NAMALWA (cell line): ENCODE results near the gene RPGRIP1L.
A peak's percentile ranks its signal among the peaks of the same experiment; 100 is the strongest.

ENCODE experiments used
- DNase-seq: peaks from one replicate; pipeline ENCODE4 v3.0.0-alpha.2; 2015; ENCODE audit warnings: low spot score

Gene RPGRIP1L

GRCh38 chr16:53600616-53601015 is 103.0 kb downstream of the RPGRIP1L start:
- no peak for DNase-seq

- no peak for DNase-seq
These were observed 103.5 kb downstream of the RPGRIP1L start for GRCh38 chr16:53600126-53600525.

GRCh38 chr16:53599548-53599947 is 104.1 kb downstream of the RPGRIP1L start:
- no peak for DNase-seq

GRCh38 chr16:53598511-53599275 is 105.0 kb downstream of the RPGRIP1L start:
- DNase-seq: no peak

- no peak for DNase-seq
These were observed 105.9 kb downstream of the RPGRIP1L start for GRCh38 chr16:53597776-53598175.

GRCh38 chr16:53588081-53588648 is 115.5 kb downstream of the RPGRIP1L start:
- DNase-seq: no peak

- DNase-seq: no peak
These were observed 120.3 kb downstream of the RPGRIP1L start for GRCh38 chr16:53583401-53583800.

- DNase-seq: no peak
These were observed 121.9 kb downstream of the RPGRIP1L start for GRCh38 chr16:53581784-53582183.

GRCh38 chr16:53580038-53580802 is 123.4 kb downstream of the RPGRIP1L start:
- DNase-seq: no peak

GRCh38 chr16:53576904-53577303 is 126.8 kb downstream of the RPGRIP1L start:
- DNase-seq: no peak

GRCh38 chr16:53576210-53576609 is 127.4 kb downstream of the RPGRIP1L start:
- DNase-seq: no peak

- DNase-seq: no peak
These were observed 131.9 kb downstream of the RPGRIP1L start for GRCh38 chr16:53571763-53572162.

GRCh38 chr16:53566552-53567245 is 137.0 kb downstream of the RPGRIP1L start:
- DNase-seq: no peak

GRCh38 chr16:53565296-53565863 is 138.3 kb downstream of the RPGRIP1L start:
- DNase-seq: no peak

- DNase-seq: no peak
These were observed 140.2 kb downstream of the RPGRIP1L start for GRCh38 chr16:53563426-53563825.

- DNase-seq: no peak
These were observed 142.4 kb downstream of the RPGRIP1L start for GRCh38 chr16:53561101-53561888.

GRCh38 chr16:53559270-53559951 is 144.2 kb downstream of the RPGRIP1L start:
- no peak for DNase-seq

- no peak for DNase-seq
These were observed 144.9 kb downstream of the RPGRIP1L start for GRCh38 chr16:53558710-53559109.

GRCh38 chr16:53556521-53556920 is 147.1 kb downstream of the RPGRIP1L start:
- DNase-seq: no peak

- peak; percentile 72 for DNase-seq
These were observed 153.5 kb downstream of the RPGRIP1L start for GRCh38 chr16:53549970-53550690.
